Measurements from ENCODE around the gene TNFRSF19.

TNFRSF19 gene

DNA sequence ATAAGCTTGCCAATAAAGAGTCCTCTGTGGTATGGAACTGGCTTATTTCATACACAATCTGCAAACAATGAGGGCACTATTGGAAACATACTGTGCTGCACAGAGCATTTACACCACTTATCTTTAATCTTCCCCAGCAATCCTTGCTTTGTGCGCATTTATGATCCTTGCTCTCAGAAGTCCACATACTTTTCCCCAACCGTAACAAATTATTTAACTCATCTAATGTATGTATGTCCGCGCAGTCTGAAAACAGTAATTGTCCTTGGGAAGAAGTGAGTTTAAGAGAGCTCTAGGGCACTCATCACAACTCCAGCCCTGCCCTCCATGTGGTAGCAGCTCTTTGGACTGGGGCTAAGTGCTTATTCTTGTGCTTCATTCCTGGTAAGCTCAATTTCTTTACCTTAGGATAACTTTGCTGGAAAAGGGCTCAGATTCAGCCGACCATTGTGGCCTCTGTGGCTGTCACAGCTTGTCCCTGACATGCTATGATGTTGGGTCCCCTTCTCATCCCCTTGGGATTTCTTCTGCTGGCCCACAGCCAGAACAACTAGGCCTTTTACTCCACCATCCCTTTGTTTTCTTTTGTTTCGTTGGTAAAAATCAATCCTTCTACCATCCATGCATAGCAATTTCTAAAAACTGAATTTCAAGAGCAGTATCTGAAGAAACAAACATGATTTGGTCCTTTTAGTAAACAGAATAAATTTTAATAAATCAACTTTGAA, 152.7 kb downstream of the TNFRSF19 start:
- no peak for DNase-seq (ENCODE audit: low spot score)

DNA sequence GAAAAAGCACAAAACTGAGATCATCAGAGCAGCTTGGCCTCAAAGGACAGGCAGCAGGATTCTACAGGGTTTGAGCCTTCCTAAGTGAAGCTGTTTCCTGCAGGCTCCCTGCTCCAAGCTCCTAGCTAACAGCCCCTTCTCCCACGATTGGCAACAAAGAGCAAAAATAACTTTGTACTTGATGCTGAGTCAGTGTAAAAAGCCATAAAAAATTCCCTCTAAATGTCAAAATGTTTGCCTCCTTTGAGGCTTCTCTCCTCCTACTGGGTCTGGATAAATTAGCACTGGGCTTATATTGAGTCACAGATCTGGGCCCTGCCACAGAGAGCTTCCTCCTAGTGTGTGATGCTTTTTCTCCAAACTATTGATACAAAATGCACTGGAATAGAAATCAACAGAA, 153.3 kb downstream of the TNFRSF19 start:
- DNase-seq (ENCODE audit: low spot score), result no peak

DNA sequence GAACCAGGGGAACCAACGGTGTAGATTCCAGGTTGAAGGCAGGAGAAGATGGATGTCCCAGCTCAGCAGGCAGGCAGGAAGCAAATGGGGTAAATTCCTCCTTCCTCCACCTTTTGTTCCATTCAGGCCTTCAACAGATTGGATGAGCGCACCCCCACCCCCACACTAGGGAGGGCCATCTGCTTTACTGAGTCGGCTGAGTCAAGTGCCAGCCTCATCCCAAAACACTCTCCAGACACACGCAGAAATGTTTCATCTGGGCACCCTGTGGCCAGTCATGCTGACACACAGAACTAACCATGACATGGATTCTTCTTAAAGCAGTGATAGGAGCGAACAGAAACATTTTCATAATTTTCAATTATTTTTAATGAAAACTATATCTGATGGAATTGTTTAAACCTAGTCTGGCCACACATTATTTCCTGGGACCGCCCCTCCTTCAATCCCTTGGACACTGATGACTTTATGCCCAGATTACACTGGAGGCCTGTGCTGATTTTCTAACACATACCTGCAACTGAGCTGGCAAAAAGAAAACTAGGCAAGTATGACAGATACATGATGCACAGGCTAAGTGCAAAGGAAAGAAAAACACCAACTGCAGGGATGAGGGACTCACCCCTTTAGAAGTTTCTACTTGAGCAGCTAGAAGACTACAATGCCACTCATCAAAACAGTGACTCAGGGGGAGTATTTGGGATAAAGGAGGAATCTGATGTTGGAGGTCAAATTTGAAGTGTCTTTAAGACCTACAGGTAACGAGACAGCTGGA, 154.2 kb downstream of the TNFRSF19 start:
- DNase-seq (ENCODE audit: low spot score), result no peak

Measured in hematopoietic multipotent progenitor cell treated with erythropoietin and hydrocortisone succinate and interleukin-3 and kit ligand, for 15 days (in vitro differentiated cells).